CD14-positive monocyte (primary cell): Measurements from ENCODE around the gene HDGFL1. TPM values are rescaled to one million over a fixed set of nuclear protein-coding genes. Genes with fewer than 3 reads are reported as not detected.

Experiments used
- DNase-seq, 3 donors: peaks; one replicate each; pipeline ENCODE4 v3.0.0-alpha.2; 2011 to 2022
- H2AFZ ChIP-seq: 2 replicates; pipeline ENCODE4 v1.6.0; 2012; ENCODE audit warnings: mild to moderate bottlenecking, low read depth, low read length, inconsistent platforms; ENCODE audit not compliant: insufficient read depth, poor library complexity, severe bottlenecking
- H3K27ac ChIP-seq, 2 donors: 1 replicate in 1 of 2; 2 replicates in 1 of 2; pipeline ENCODE4 v1.5.1; 2012 to 2013; ENCODE audit warnings: low read length in 2 of 2, control low read depth in 1 of 2, inconsistent platforms in 1 of 2, low read depth in 1 of 2, mild to moderate bottlenecking in 1 of 2
- H3K27me3 ChIP-seq, 2 donors: one replicate each; pipeline versions ENCODE4 v1.6.0 to v1.6.1; 2011 to 2013; ENCODE audit warnings: low read length in 2 of 2; ENCODE audit not compliant: control insufficient read depth in 2 of 2, insufficient read depth in 2 of 2
- H3K36me3 ChIP-seq, 2 donors: replicated peaks in 1 of 2; 1 replicate in 1 of 2; 2 replicates in 1 of 2; pipeline versions ENCODE4 v1.5.1 to v1.6.1; 2012 to 2013; ENCODE audit warnings: low read length in 2 of 2, control low read depth in 1 of 2, inconsistent platforms in 1 of 2, mild to moderate bottlenecking in 1 of 2; ENCODE audit not compliant: insufficient read depth in 2 of 2, control insufficient read depth in 1 of 2
- H3K4me1 ChIP-seq, 2 donors: 1 replicate in 1 of 2; 2 replicates in 1 of 2; pipeline versions ENCODE4 v1.5.1 to v1.6.1; 2012 to 2013; ENCODE audit warnings: low read length in 2 of 2, control low read depth in 1 of 2, inconsistent platforms in 1 of 2, mild to moderate bottlenecking in 1 of 2, moderate library complexity in 1 of 2; ENCODE audit not compliant: insufficient read depth in 2 of 2, control insufficient read depth in 1 of 2
- H3K4me2 ChIP-seq: replicated peaks from 2 replicates; pipeline ENCODE3; 2012; ENCODE audit warnings: low read length, moderate library complexity, mild to moderate bottlenecking; ENCODE audit not compliant: poor library complexity, severe bottlenecking; ENCODE audit errors: extremely low read depth
- H3K4me3 ChIP-seq, 3 experiments: fragments of 200-600 bp in 1 of 3; sonication (generic) in 1 of 3; replicated peaks in 1 of 3; 1 replicate in 2 of 3; 2 replicates in 1 of 3; pipeline ENCODE4 v1.5.1; 2011 to 2013; ENCODE audit warnings: low read length in 3 of 3, mild to moderate bottlenecking in 3 of 3, control low read depth in 2 of 3, low read depth in 2 of 3, inconsistent platforms in 1 of 3, moderate library complexity in 1 of 3
- H3K79me2 ChIP-seq: 2 replicates; pipeline ENCODE4 v1.6.0; 2012; ENCODE audit warnings: mild to moderate bottlenecking, control low read depth, inconsistent platforms, low read length, moderate library complexity; ENCODE audit not compliant: insufficient read depth
- H3K9ac ChIP-seq: 2 replicates; pipeline ENCODE4 v1.6.0; 2017; ENCODE audit warnings: low read length, mild to moderate bottlenecking; ENCODE audit not compliant: insufficient read depth, poor library complexity, severe bottlenecking
- H3K9me3 ChIP-seq, 2 donors: replicated peaks in 1 of 2; 1 replicate in 1 of 2; 2 replicates in 1 of 2; pipeline versions ENCODE4 v1.5.1 to v1.6.1; 2012 to 2013; ENCODE audit warnings: low read length in 2 of 2, control low read depth in 1 of 2; ENCODE audit not compliant: control insufficient read depth in 1 of 2, insufficient read depth in 1 of 2
- H4K20me1 ChIP-seq: 2 replicates; pipeline ENCODE4 v1.6.0; 2012; ENCODE audit warnings: mild to moderate bottlenecking, low read length, control low read depth, moderate library complexity; ENCODE audit not compliant: insufficient read depth
- H3K27ac Mint-ChIP-seq, 7 donors: one replicate each; pipeline ENCODE4 v1.8.0; 2020; ENCODE audit warnings: mild to moderate bottlenecking in 7 of 7, mixed read lengths in 7 of 7, moderate library complexity in 6 of 7, inconsistent platforms in 2 of 7
- H3K27me3 Mint-ChIP-seq, 3 donors: one replicate each; pipeline ENCODE4 v1.8.0; 2021 to 2022; ENCODE audit warnings: low read depth in 3 of 3, mild to moderate bottlenecking in 3 of 3, mixed read lengths in 3 of 3, moderate library complexity in 3 of 3, inconsistent platforms in 1 of 3
- H3K36me3 Mint-ChIP-seq, 2 donors: one replicate each; pipeline ENCODE4 v1.8.0; 2020; ENCODE audit warnings: mixed read lengths in 2 of 2, inconsistent platforms in 1 of 2, mild to moderate bottlenecking in 1 of 2
- H3K4me1 Mint-ChIP-seq: one replicate; pipeline ENCODE4 v1.8.0; 2020; ENCODE audit warnings: mild to moderate bottlenecking, mixed read lengths
- H3K4me3 Mint-ChIP-seq, 2 donors: one replicate each; pipeline ENCODE4 v1.8.0; 2020; ENCODE audit warnings: mild to moderate bottlenecking in 2 of 2, mixed read lengths in 2 of 2, moderate library complexity in 1 of 2
- H3K9me3 Mint-ChIP-seq, 7 donors: one replicate each; pipeline ENCODE4 v1.8.0; 2020 to 2022; ENCODE audit warnings: mixed read lengths in 7 of 7, mild to moderate bottlenecking in 6 of 7, moderate library complexity in 6 of 7, inconsistent platforms in 2 of 7
- CTCF ChIP-seq: fragments of 200-600 bp; IDR thresholded peaks from one replicate; pipeline ENCODE4 v1.8.0; 2022; ENCODE audit warnings: antibody characterized with exemption, mild to moderate bottlenecking
- WGBS: methylation state at CpG from one replicate; pipeline ENCODE4 v1.1.5; 2013; ENCODE audit warnings: missing lambda C conversion rate; ENCODE audit not compliant: insufficient coverage; 5-methylcytosine and 5-hydroxymethylcytosine counted together
- intact Hi-C, 2 donors: fragments of 100-400 bp; cut with micrococcal nuclease; formaldehyde crosslinking; loops; one replicate each; pipeline versions ENCODE4 v1.15.0 to v1.15.1; 2023
- polyA minus RNA-seq: library from RNA; depleted of rRNA, polyadenylated mRNA; stranded (reverse); fragments of >200 nt; gene quantifications from 2 replicates; pipeline ENCODE4 v1.2.3, GENCODE V29; 2012
- polyA plus RNA-seq, 3 donors: library from polyadenylated mRNA; depleted of rRNA in 1 of 3; unstranded in 2 of 3; stranded (reverse) in 1 of 3; fragments of 300-500 nt in 2 of 3; fragments of >200 nt in 1 of 3; fragmentation: Illumina TruSeq in 2 of 3; gene quantifications; 1 replicate in 2 of 3; 2 replicates in 1 of 3; pipeline ENCODE4 v1.2.3, GENCODE V29; 2012 to 2021
- total RNA-seq, 12 experiments: library from RNA in 1 of 12; stranded (reverse) in 1 of 12; fragments of 120-200 nt in 1 of 12; gene quantifications; one replicate each; pipeline ENCODE4 v1.2.4 and lab custom pipeline; 2013 to 2026; ENCODE audit warnings: mixed read lengths in 6 of 12, inconsistent platforms in 1 of 12

Gene HDGFL1
- not detected for total RNA-seq (2013)
- polyA plus RNA-seq (not detected), polyA minus RNA-seq (not detected in 2 replicates), total RNA-seq (lab: John Stamatoyannopoulos, UW) (0 to 0.15 (median 0) reads per million in 11 experiments)

GRCh38 chr6:22569281-22570184 lies at the start of gene HDGFL1:
TSS of gene HDGFL1 (plus strand) at chr6:22569566. CDS start at chr6:22569576, 10 bp downstream.
- no peaks in the 10 kb centered on the region for H3K27me3 ChIP-seq
- no peak for TF ChIP-seq CTCF
- H3K27ac ChIP-seq, result no peak within 1 kb of the TSS
- 94% methylated on average over 82 of the region's 89 CpGs for WGBS
- Mint-ChIP-seq H3K4me3 (no peak within 1 kb of the TSS), H3K27me3 (no peaks in the 10 kb centered on the region), H3K9me3 (peaks cover 10 to 23% (median 17%) of the 10 kb centered on the region in 7 donors), H3K4me1 (no peaks in the 10 kb centered on the region), H3K27ac (no peak within 1 kb of the TSS), H3K36me3 (peaks cover 0 to 4% of the 10 kb centered on the region in 2 donors)
- no peaks in the 10 kb centered on the region for H3K4me1 ChIP-seq
- H3K4me2 ChIP-seq, result no peak within 1 kb of the TSS
- H3K9me3 ChIP-seq, result peaks cover 9 to 25% of the 10 kb centered on the region in 2 donors
- H3K36me3 ChIP-seq, result no peaks in the 10 kb centered on the region
- no peaks in the 10 kb centered on the region for H4K20me1 ChIP-seq
- no peak within 1 kb of the TSS for H3K4me3 ChIP-seq
- intact Hi-C loops, result no loop called here
- H2AFZ ChIP-seq, result no peak within 1 kb of the TSS
- H3K79me2 ChIP-seq, result no peaks in the 10 kb centered on the region
- no peak for DNase-seq
- H3K9ac ChIP-seq, result no peak within 1 kb of the TSS

GRCh38 chr6:22521035-22521434 lies 48.3 kb upstream of the HDGFL1 start:
- no peaks in the 10 kb centered on the region for H3K9me3 ChIP-seq
- Mint-ChIP-seq H3K4me1 (no peaks in the 10 kb centered on the region), H3K27me3 (peaks cover 0 to 2% (median 2%) of the 10 kb centered on the region in 3 donors), H3K27ac (no peak overlapping the region), H3K9me3 (peaks cover 1 to 11% (median 5%) of the 10 kb centered on the region in 7 donors), H3K36me3 (no peaks in the 10 kb centered on the region), H3K4me3 (no peak overlapping the region)
- no peaks in the 10 kb centered on the region for H3K27me3 ChIP-seq
- no peaks in the 10 kb centered on the region for H3K4me1 ChIP-seq
- DNase-seq, result no peak
- no peak overlapping the region for H2AFZ ChIP-seq
- intact Hi-C loops, result no loop called here
- WGBS, result 100% methylated on average over 1 of the region's 4 CpGs
- H3K4me2 ChIP-seq, result no peak overlapping the region
- H3K36me3 ChIP-seq, result no peaks in the 10 kb centered on the region
- H3K4me3 ChIP-seq, result no peak overlapping the region
- no peaks in the 10 kb centered on the region for H3K79me2 ChIP-seq
- no peak overlapping the region for H3K27ac ChIP-seq
- H4K20me1 ChIP-seq, result no peaks in the 10 kb centered on the region
- no peak for TF ChIP-seq CTCF
- H3K9ac ChIP-seq, result no peak overlapping the region
